ENCODE data around the gene DHX9.

Gene DHX9

GRCh38 chr1:182863940-182864339 is 24.8 kb downstream of the DHX9 start:
- DNase-seq (ENCODE audit: extremely low read depth, insufficient read length): no peak
- no peaks in the 10 kb centered on the region for H3K27me3 ChIP-seq (replicated peaks; ENCODE audit: control insufficient read depth, insufficient read depth, low read length)
- TF ChIP-seq CTCF (IDR thresholded peaks at IDR 0.05; ENCODE audit: insufficient read depth, low read length, poor library complexity, severe bottlenecking): no peak
- peaks cover 13% of the 10 kb centered on the region for H3K36me3 ChIP-seq (ENCODE audit: control insufficient read depth, insufficient read depth, low read length)
- no peak overlapping the region for H3K4me3 ChIP-seq (replicated peaks; ENCODE audit: low read depth, low read length)

DNA sequence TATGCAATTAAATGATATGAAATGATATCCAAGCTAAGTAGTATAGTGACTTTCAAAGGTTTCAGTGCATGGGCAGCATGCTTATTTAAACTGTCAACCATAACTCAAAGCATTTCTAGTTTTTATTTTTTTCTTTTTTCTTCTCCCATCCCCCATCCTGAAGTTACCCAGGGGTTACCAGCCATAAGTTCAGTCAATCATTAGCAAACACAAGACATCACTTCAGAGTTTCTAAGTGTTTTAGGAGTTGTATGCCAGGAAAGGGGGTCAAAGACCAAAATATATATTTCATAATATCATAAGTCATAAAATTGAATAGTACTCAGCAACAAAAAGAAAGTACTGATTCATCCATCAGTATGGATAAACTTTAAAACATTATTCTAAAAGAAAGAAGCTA is 28.7 kb downstream of the DHX9 start:
- peaks cover 12% of the 10 kb centered on the region for H3K36me3 ChIP-seq (ENCODE audit: control insufficient read depth, insufficient read depth, low read length)
- no peak for DNase-seq (ENCODE audit: extremely low read depth, insufficient read length)
- TF ChIP-seq CTCF (IDR thresholded peaks at IDR 0.05; ENCODE audit: insufficient read depth, low read length, poor library complexity, severe bottlenecking): no peak

GRCh38 chr1:182869241-182869666 is 30.1 kb downstream of the DHX9 start:
- Histone ChIP-seq H3K27me3 (replicated peaks; ENCODE audit: control insufficient read depth, insufficient read depth, low read length) (no peaks in the 10 kb centered on the region), H3K4me3 (replicated peaks; ENCODE audit: low read depth, low read length) (no peak overlapping the region), H3K36me3 (ENCODE audit: control insufficient read depth, insufficient read depth, low read length) (peaks cover 17% of the 10 kb centered on the region)
- peak; percentile 26 for DNase-seq (ENCODE audit: extremely low read depth, insufficient read length)
- TF ChIP-seq CTCF (IDR thresholded peaks at IDR 0.05; ENCODE audit: insufficient read depth, low read length, poor library complexity, severe bottlenecking): no peak

More for the DNA sequence above, 28.7 kb downstream of the DHX9 start:
- Histone ChIP-seq H3K4me3 (replicated peaks; ENCODE audit: low read depth, low read length) (no peak overlapping the region), H3K27me3 (replicated peaks; ENCODE audit: control insufficient read depth, insufficient read depth, low read length) (no peaks in the 10 kb centered on the region)

DNA sequence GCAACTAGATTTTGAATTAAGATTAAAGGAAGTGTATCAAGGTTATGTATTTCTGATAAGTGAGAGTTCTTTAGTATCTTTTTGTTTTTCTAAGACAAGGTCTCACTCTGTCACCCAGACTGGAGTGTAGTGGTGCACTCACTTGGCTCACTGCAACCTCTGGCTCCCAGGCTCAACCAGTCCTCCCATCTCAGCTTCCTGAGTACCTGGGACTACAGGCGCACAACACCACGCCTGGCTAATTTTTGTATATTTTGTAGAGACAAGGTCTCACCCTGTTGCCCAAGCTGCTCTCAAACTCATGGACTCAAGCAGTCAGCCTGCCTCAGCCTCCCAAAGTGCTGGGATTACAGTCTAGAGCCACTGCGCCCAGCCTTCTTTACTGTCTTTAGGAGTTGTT is 33.7 kb downstream of the DHX9 start:
- no peak overlapping the region for H3K4me3 ChIP-seq (replicated peaks; ENCODE audit: low read depth, low read length)
- no peak for TF ChIP-seq CTCF (IDR thresholded peaks at IDR 0.05; ENCODE audit: insufficient read depth, low read length, poor library complexity, severe bottlenecking)
- no peaks in the 10 kb centered on the region for H3K27me3 ChIP-seq (replicated peaks; ENCODE audit: control insufficient read depth, insufficient read depth, low read length)
- peaks cover 19% of the 10 kb centered on the region for H3K36me3 ChIP-seq (ENCODE audit: control insufficient read depth, insufficient read depth, low read length)
- no peak for DNase-seq (ENCODE audit: extremely low read depth, insufficient read length)

GRCh38 chr1:182875889-182876288 is 36.7 kb downstream of the DHX9 start:
- no peak for DNase-seq (ENCODE audit: extremely low read depth, insufficient read length)
- Histone ChIP-seq H3K4me3 (replicated peaks; ENCODE audit: low read depth, low read length) (no peak overlapping the region), H3K36me3 (ENCODE audit: control insufficient read depth, insufficient read depth, low read length) (peaks cover 18% of the 10 kb centered on the region), H3K27me3 (replicated peaks; ENCODE audit: control insufficient read depth, insufficient read depth, low read length) (no peaks in the 10 kb centered on the region)
- TF ChIP-seq CTCF (IDR thresholded peaks at IDR 0.05; ENCODE audit: insufficient read depth, low read length, poor library complexity, severe bottlenecking): no peak

- Histone ChIP-seq H3K4me3 (replicated peaks; ENCODE audit: low read depth, low read length) (no peak overlapping the region), H3K27me3 (replicated peaks; ENCODE audit: control insufficient read depth, insufficient read depth, low read length) (no peaks in the 10 kb centered on the region), H3K36me3 (ENCODE audit: control insufficient read depth, insufficient read depth, low read length) (peaks cover 23% of the 10 kb centered on the region)
- TF ChIP-seq CTCF (IDR thresholded peaks at IDR 0.05; ENCODE audit: insufficient read depth, low read length, poor library complexity, severe bottlenecking): no peak
- DNase-seq (ENCODE audit: extremely low read depth, insufficient read length): no peak
Measured at GRCh38 chr1:182877331-182877730, 38.2 kb downstream of the DHX9 start.
